Measurements from ENCODE around the gene HBS1L. TPM values are rescaled to one million over a fixed set of nuclear protein-coding genes. Genes with fewer than 3 reads are reported as not detected.

The HBS1L gene
- total and polyA plus RNA-seq, 2 of the 4 experiments (the other 2 are of a cell fraction), result 45.1 to 120 TPM

DNA sequence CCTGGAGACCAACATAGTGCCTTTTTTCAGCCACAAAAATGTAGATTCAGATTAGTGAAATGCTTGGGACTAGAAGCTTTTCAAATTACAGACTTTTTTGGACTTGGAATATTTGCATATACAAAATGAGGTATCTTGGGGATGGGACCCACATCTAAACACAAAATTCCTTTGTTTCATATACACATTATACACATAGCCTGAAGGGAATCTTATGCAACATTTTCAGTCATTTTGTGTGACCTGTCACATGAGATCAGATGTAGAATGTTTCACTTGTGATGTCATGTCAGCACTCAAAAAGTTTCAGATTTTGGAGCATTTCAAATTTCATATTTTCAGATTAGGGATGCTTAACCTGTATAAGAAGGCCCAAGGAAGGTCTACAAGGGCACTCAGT lies 60.2 kb downstream of the HBS1L start:
- no peak overlapping the region for H3K23ac ChIP-seq (ENCODE audit: low read depth, low read length)
- no peak overlapping the region for H3K56ac ChIP-seq (ENCODE audit: extremely low read depth, insufficient read depth, low read length)
- peaks cover 4% of the 10 kb centered on the region; the same call in 1 of the 2 replicates for H3K9me1 ChIP-seq (ENCODE audit: insufficient read depth, low read length)
- TF ChIP-seq CEBPB (IDR thresholded peaks at IDR 0.05; ENCODE audit: low read depth, low read length), result no peak
- TF ChIP-seq, protein P1, sequence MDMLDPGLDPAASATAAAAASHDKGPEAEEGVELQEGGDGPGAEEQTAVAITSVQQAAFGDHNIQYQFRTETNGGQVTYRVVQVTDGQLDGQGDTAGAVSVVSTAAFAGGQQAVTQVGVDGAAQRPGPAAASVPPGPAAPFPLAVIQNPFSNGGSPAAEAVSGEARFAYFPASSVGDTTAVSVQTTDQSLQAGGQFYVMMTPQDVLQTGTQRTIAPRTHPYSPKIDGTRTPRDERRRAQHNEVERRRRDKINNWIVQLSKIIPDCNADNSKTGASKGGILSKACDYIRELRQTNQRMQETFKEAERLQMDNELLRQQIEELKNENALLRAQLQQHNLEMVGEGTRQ (IDR thresholded peaks at IDR 0.05; ENCODE audit: low read depth, low read length), result no peak
- TF ChIP-seq, protein P2, sequence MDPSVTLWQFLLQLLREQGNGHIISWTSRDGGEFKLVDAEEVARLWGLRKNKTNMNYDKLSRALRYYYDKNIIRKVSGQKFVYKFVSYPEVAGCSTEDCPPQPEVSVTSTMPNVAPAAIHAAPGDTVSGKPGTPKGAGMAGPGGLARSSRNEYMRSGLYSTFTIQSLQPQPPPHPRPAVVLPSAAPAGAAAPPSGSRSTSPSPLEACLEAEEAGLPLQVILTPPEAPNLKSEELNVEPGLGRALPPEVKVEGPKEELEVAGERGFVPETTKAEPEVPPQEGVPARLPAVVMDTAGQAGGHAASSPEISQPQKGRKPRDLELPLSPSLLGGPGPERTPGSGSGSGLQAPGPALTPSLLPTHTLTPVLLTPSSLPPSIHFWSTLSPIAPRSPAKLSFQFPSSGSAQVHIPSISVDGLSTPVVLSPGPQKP (IDR thresholded peaks at IDR 0.05; ENCODE audit: borderline replicate concordance, low read depth, low read length), result no peak
- TF ChIP-seq MXI1 (IDR thresholded peaks at IDR 0.05; ENCODE audit: borderline replicate concordance, low read depth, low read length), result no peak
- TF ChIP-seq RFX5 (IDR thresholded peaks at IDR 0.05; ENCODE audit: low read depth, low read length), result no peak
- TF ChIP-seq SMC3 (IDR thresholded peaks at IDR 0.05; ENCODE audit: low read depth, low read length), result no peak
- TF ChIP-seq, protein P3, sequence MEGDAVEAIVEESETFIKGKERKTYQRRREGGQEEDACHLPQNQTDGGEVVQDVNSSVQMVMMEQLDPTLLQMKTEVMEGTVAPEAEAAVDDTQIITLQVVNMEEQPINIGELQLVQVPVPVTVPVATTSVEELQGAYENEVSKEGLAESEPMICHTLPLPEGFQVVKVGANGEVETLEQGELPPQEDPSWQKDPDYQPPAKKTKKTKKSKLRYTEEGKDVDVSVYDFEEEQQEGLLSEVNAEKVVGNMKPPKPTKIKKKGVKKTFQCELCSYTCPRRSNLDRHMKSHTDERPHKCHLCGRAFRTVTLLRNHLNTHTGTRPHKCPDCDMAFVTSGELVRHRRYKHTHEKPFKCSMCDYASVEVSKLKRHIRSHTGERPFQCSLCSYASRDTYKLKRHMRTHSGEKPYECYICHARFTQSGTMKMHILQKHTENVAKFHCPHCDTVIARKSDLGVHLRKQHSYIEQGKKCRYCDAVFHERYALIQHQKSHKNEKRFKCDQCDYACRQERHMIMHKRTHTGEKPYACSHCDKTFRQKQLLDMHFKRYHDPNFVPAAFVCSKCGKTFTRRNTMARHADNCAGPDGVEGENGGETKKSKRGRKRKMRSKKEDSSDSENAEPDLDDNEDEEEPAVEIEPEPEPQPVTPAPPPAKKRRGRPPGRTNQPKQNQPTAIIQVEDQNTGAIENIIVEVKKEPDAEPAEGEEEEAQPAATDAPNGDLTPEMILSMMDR (conservative IDR thresholded peaks at IDR 0.05; ENCODE audit: low read depth, low read length), result no peak
- no peak for TF ChIP-seq POLR2A (IDR thresholded peaks at IDR 0.05; ENCODE audit: low read depth, low read length)
- TF ChIP-seq RAD21 (IDR thresholded peaks at IDR 0.05; ENCODE audit: low read length), result no peak
- no peak for TF ChIP-seq MAFK (IDR thresholded peaks at IDR 0.05; ENCODE audit: low read depth, low read length)
- no peak for TF ChIP-seq BHLHE40 (IDR thresholded peaks at IDR 0.05; ENCODE audit: low read depth, low read length)
- no peak for TF ChIP-seq MAZ (IDR thresholded peaks at IDR 0.05; ENCODE audit: borderline replicate concordance, low read depth, low read length)
- no peak for TF ChIP-seq NFE2L2 (IDR thresholded peaks at IDR 0.05; ENCODE audit: low read depth, low read length)
- in situ Hi-C loops (cut with MboI; ENCODE audit: low sequenced_read_pairs) (no loop called here), dilution Hi-C loops (cut with HindIII; ENCODE audit: low sequenced_read_pairs, unreplicated experiment) (no loop called here), intact Hi-C loops (cut with micrococcal nuclease) (no loop called here)
- H3K36me3 ChIP-seq (ENCODE audit: control insufficient read depth, insufficient read depth, low read length), result peaks cover 11% of the 10 kb centered on the region
- H3K4me1 ChIP-seq (ENCODE audit: control insufficient read depth, insufficient read depth, low read length), result no peaks in the 10 kb centered on the region
- no peak overlapping the region for H3K4me2 ChIP-seq (ENCODE audit: low read depth, low read length)
- H4K91ac ChIP-seq (ENCODE audit: insufficient read depth, low read depth, low read length), result no peak overlapping the region
- ChIA-PET POLR2A (ENCODE audit: unreplicated experiment) (no interaction called here), CTCF (no interaction called here)
- no peak overlapping the region for H2BK20ac ChIP-seq (ENCODE audit: low read depth, low read length)
- no peak overlapping the region for H3K14ac ChIP-seq (replicated peaks; ENCODE audit: low read depth, low read length)
- no peak overlapping the region for H3K4me3 ChIP-seq (ENCODE audit: insufficient read depth, low read depth, low read length)
- no peak overlapping the region for H3K9ac ChIP-seq (ENCODE audit: low read depth, low read length)
- no peak overlapping the region for H3K18ac ChIP-seq (ENCODE audit: low read depth, low read length)
- H2AK9ac ChIP-seq (replicated peaks; ENCODE audit: low read depth, low read length, poor library complexity), result no peak overlapping the region
- ATAC-seq (ENCODE audit: low read depth), result no peak
- no peak overlapping the region for H2BK120ac ChIP-seq (ENCODE audit: low read depth, low read length)
- DNase-seq, result no peak
- no TSS peak for BruUV-seq (replicated peaks)
- H3K79me1 ChIP-seq (ENCODE audit: low read depth in 1 of 2, low read length in 2 of 2), result 0 out of 4 replicates have a peak, but pooled peaks cover 0 to 5% of the 10 kb centered on the region in 2 experiments
- H2BK15ac ChIP-seq (ENCODE audit: low read depth, low read length), result no peak overlapping the region
- H4K20me1 ChIP-seq (ENCODE audit: insufficient read depth, low read length), result no peaks in the 10 kb centered on the region
- H2AK5ac ChIP-seq (ENCODE audit: low read depth, low read length), result no peak overlapping the region
- H3K27me3 ChIP-seq (ENCODE audit: control insufficient read depth, insufficient read depth, low read length), result no peaks in the 10 kb centered on the region
- no peak overlapping the region for H4K5ac ChIP-seq (ENCODE audit: low read depth, low read length)
- H2BK5ac ChIP-seq (ENCODE audit: low read depth, low read length, poor library complexity, severe bottlenecking), result no peak overlapping the region
- no peak overlapping the region for H3K4ac ChIP-seq (ENCODE audit: low read depth, low read length)
- no peak overlapping the region for H2AFZ ChIP-seq (replicated peaks; ENCODE audit: low read length, poor library complexity)
- no peak overlapping the region for H3K27ac ChIP-seq (ENCODE audit: insufficient read depth, low read length)
- no peaks in the 10 kb centered on the region for H3K9me3 ChIP-seq (ENCODE audit: control insufficient read depth, insufficient read depth, low read length)
- no peak overlapping the region for H4K8ac ChIP-seq (ENCODE audit: low read depth in 2 of 2, low read length in 2 of 2)

Measured in IMR-90 (cell line).